Breast epithelium (tissue), 3 donors: Measurements from ENCODE around the gene ESRRA.

Source experiments
- CTCF ChIP-seq, 3 donors: fragments of 450-650 bp; IDR thresholded peaks; one replicate each; pipeline ENCODE4 v1.5.1; 2016 to 2017; ENCODE audit warnings: antibody characterized with exemption in 3 of 3, mild to moderate bottlenecking in 3 of 3, moderate library complexity in 3 of 3
- POLR2A ChIP-seq: fragments of 450-650 bp; IDR thresholded peaks from one replicate; pipeline ENCODE4 v1.6.1; 2016; ENCODE audit warnings: antibody characterized with exemption, mild to moderate bottlenecking, moderate library complexity

GRCh38 chr11:64352995-64353714 is 47.8 kb downstream of the ESRRA start:
- TF ChIP-seq CTCF (IDR thresholded peaks at IDR 0.05) (no peak), POLR2A (no peak)
